Stimulated activated naive CD4-positive, alpha-beta T cell treated with Interleukin-2 at 50 U/mL for 16 hours (primary cell): ENCODE measurements around the gene KAT5.
"Not testable (repeated sequence)": the region's sequence is repeated elsewhere in the genome, so short reads cannot be mapped to it uniquely, and the experiment has no call there.

Experiments used
- DNase-seq: peaks from one replicate; lab custom pipeline; 2025; lab: John Stamatoyannopoulos, UW

Gene KAT5

GRCh38 chr11:65744026-65744698 is 32.1 kb downstream of the KAT5 start:
- DNase-seq, result no peak

- no peak for DNase-seq
Measured at GRCh38 chr11:65744699-65745042, 32.6 kb downstream of the KAT5 start.

- no peak for DNase-seq
Measured at GRCh38 chr11:65745049-65745448, 33.0 kb downstream of the KAT5 start.

GRCh38 chr11:65762169-65762568 is 50.1 kb downstream of the KAT5 start:
- DNase-seq, result not testable (repeated sequence)

DNA sequence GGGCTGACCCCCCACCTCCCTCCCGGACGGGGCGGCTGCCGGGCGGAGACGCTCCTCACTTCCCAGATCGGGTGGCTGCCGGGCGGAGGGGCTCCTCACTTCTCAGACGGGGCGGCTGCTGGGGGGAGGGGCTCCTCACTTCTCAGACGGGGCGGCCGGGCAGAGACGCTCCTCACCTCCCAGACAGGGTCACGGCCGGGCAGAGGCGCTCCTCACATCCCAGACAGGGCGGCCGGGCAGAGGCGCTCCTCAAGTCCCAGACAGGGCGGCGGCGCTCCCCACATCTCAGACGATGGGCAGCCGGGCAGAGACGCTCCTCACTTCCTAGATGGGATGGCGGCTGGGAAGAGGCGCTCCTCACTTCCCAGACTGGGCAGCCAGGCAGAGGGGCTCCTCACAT is 50.8 kb downstream of the KAT5 start:
- DNase-seq, result not testable (repeated sequence)

GRCh38 chr11:65764434-65764833 is 52.4 kb downstream of the KAT5 start:
- DNase-seq, result no peak

DNA sequence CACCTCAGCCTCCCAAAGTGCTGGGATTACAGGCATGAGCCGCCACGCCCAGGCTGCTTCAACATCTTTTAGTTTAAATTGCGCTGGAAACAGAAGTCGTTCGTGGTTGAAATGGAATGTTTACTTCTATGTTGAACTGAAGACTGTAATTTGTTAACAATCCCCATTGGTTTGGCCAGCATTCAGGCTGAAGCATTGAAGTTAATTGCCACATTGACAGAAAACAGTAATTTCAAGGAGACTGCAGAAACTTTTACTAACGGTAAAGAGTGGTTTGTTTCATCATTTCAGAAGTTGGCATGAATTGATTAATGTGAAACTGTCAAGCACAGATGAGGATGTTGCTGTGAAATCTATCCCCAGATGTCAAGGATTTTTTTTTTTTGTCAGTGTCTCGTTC is 54.5 kb downstream of the KAT5 start:
- DNase-seq, result no peak

DNA sequence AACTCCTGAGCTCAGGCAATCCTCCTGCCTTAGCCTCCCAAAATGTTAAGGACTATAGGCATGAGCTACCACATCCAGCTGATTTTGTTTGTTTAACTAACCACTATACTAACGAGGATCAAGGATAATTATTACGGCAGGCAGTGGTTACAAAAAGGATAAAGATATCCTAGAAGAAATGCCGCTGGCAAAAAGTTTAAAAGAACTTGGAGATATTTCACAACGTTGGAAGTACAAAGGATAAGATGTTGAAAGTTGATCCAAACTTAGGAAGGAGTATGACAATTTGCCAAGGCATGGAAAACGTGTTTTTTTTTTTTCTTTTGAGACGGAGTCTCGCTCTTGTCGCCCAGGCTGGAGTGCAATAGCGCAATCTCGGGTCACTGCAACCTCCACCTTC is 55.4 kb downstream of the KAT5 start:
- no peak for DNase-seq

DNA sequence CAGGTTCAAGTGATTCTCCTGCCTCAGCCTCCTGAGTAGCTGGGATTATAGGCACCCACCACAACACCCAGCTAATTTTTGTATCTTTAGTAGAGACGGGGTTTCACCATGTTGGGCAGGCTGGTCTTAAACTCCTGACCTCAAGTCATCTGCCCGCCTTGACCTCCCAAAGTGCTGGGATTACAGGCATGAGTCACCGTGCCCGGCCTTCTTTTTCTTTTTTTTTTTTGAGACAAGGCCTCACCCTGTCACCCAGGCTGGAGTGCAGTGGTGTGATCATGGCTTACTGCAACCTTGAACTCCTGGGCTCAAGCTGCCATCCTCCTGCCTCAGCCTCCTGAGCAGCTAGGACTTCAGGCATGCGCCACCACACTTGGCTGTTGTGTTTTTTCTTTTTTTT is 55.8 kb downstream of the KAT5 start:
- not testable (repeated sequence) for DNase-seq
